ENCODE results near the gene AGAP3.

Gene AGAP3

DNA sequence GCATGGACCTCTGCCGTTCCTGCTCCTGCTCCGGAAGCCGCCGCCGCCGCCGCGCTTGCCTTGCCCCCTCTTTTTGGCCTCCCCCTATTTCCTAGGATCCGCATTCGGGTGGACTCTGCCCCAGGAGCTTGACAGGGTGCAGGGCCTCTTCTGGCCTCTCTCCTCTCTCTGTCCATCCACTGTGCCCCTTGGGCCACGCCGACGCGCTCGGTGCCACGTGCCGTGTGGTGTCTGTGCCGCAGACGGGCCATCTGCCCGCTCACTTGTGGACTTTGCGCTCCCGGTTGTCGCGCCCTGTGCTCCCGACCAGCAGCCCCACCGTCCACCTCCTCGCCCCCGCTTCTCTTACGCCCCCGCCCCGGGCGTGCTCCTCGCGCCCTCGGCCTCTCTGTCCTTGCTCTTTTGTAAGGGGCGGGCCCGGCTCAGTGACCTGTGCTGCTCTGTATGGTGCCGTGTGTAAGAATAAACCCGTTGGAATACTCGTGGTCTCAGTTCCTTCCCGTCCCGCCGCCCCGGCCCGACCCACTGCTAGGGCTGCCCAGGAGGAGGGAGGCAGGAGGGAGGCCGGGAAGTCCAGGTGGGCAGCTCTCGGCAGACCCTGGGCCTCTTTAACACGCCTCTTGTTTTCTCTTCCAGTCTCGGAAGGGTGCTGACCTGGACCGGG, 37.0 kb downstream of the AGAP3 start:
- no peak for DNase-seq (ENCODE audit: low read depth)

DNA sequence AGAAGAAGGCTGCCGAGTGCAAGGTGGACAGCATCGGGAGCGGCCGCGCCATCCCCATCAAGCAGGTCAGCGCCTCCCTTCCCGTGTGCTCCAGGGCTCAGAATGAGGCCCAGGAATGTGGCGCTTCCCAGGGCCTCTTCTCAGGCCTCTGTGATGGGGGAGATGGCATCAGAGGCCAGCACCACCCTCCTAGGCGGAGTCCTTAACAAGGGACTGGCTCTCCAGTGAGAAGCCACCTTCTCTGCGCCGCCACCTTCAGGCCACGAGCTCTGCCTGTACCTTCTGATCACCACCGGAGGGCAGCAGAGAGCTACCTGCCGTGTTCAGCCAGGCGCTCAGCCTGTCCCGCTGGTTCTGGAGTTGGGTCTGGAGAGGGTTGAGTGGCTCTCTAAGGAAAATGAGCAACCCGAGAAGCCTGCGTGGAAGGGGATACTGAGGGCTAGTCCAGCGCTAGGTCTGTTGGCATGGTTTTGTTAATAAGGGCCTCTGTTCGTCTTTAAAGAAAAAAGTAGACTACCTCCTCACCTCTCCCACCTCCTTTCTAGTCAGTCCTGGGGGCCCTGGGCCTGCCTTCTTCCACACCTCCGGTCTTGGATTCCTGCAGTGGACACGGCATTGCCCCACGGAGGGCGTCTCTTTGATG, 37.7 kb downstream of the AGAP3 start:
- no peak for DNase-seq (ENCODE audit: low read depth)

DNA sequence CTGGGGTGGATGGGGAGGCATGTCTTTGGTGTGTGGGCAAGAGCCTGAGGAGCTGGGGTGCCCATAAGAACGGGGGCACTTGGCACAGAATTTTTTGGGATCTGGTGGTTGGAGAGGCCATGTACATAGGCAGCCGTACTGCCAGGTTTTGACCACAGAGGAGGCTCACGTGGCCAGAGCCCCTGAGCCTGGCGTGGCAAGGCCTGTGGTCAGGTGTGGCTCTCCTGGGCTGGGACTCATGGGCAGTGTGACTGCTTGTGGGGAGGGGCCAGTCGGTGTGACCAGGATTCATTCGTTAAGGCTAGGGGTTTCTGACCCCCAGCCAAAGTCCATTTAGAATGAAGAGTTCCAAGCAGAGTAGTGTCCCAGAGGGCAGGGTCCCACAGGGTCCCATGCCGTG, 38.2 kb downstream of the AGAP3 start:
- DNase-seq (ENCODE audit: low read depth): no peak

DNA sequence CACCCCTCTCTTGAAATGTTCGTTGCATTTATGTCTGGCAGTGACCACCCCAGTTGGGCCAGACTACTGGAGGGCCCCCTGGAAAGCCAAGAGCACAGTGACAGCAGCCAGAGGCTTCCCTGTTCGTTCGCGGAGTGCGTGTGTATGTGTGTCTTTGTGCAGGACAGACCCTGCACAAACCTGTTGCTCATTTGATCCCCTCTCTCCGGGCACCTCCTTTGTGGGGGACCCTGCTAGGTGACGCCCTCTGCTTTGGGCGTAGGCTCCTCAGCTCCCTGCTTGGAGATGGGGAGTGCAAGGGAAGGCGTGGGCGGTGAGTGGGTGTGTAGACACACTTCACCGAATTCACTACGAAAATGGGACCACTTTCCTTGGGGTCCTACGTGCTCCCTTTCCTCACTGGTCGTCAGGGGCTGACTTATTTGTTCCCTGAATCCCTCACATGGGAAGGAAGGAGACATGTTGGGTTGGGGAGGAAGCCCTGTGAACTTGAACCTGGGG, 38.7 kb downstream of the AGAP3 start:
- no peak for DNase-seq (ENCODE audit: low read depth)

DNA sequence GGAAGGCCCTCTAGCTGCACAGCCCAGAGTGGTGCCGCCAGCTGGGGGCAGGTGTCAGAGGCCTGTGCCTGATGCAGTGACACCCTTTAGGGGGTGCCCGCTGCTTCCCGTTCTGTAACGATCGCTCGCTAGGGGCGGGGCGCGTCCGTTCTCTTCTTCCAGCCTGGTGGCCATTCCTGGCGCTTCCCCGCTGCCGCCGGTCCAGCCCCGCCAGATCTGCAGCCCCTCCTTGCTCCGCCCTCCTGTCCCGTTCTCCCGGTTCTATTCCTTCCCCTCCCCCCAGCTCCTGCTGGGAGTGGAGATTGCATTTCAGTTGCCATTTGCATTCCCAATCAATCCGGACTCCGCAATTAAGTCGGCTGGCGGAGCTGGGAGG, 39.2 kb downstream of the AGAP3 start:
- no peak for DNase-seq (ENCODE audit: low read depth)

DNA sequence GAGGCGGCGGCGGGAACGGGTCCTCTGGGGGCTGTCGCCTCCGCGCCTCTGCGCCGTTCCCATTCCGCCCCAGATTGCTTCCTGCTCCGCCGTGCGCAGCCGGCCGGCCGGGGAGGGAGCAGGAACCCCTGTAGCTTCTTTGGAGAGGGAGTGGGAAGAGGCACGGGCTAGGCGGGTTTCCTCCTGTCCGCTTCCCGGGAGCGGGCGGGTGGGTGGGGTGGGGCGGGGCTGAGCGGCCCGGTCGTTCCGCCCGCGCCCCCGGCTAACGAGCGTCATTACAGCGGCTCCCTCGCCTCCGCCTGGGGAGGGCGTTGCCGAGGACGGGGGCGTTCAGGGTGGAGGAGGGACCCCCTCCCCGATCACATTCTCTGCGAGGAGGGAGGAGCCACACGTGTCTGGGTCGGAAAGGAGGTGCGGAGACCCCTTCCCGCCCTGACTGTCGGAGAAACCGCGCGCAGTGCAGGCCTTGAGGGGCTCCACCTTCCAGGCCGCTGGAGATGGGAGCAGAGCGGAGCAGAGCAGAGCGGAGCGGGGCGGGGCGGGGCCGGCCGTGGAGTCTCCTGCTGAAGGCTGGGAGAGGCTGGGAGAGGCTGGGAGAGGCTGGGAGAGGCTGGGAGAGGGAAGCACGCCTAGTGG, 39.7 kb downstream of the AGAP3 start:
- DNase-seq (ENCODE audit: low read depth): no peak

DNA sequence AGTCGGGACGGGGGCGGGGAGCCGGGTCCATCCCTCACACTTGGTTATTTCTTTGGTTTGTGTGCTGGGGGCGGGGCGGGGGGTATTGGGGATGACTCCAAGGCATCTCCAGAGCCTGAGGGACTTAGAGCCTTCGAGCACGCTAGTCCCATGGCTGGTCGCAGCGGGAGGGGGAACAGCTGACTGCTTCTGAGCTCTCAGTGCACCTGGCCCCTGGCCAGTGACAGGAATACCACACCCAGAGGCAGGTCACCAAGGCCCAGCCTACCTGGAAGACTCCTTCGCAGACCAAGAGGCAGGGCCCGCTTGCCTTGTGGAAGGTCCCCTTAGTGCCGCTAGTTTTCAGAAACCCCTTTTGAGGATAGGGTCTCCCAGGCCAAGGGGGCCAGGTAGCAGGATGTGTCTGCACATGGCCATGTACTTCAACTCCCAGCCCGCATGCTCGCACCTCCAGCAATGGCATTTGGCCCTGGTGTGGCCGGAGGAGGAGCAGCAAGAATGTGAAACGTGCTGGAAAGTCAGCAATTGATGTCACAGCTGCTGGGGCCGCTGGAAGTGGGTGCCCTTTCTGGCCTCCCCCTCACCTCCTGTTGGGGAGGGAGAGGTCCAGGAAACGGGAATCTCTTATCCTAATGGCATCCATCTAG, 40.3 kb downstream of the AGAP3 start:
- no peak for DNase-seq (ENCODE audit: low read depth)

DNA sequence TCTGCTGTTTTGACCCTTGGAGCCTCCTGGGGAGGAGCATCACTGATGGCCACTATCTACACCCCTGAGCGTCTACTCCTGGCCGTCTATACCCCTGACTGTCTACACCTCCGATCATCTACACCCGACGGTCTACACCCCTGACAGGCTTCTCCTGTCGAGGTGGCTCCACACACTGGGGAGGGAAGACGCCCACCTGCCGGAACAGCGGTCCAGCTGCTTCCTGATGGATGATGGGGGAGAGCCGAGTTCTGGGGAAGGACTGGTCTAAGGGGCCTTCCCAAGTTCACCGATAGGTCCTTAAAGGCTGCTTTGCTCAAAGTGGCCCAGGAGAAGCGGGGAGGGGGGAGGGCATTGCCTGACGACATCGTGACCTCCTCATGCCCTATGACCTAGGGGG, 41.9 kb downstream of the AGAP3 start:
- DNase-seq (ENCODE audit: low read depth): no peak

DNA sequence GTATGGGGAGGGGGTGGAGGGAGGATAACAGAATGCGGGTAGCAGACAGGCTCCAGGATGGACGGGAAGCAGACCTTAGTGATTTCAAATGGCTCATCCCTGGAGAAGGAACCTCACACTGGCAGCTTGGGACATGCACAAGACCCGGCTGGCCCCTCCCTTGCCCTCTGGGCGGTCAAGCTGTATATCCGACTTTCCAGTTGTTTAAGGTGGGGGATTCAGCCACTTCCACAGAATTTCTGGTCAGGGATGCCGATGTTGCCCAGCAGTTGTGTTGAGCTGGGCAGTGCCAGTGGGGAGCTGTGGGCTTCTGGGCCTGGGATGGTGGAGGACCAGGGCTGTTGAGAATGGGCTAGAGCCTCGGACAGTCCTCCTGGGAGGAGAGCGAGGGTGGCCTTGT, 42.4 kb downstream of the AGAP3 start:
- DNase-seq (ENCODE audit: low read depth): no peak

DNA sequence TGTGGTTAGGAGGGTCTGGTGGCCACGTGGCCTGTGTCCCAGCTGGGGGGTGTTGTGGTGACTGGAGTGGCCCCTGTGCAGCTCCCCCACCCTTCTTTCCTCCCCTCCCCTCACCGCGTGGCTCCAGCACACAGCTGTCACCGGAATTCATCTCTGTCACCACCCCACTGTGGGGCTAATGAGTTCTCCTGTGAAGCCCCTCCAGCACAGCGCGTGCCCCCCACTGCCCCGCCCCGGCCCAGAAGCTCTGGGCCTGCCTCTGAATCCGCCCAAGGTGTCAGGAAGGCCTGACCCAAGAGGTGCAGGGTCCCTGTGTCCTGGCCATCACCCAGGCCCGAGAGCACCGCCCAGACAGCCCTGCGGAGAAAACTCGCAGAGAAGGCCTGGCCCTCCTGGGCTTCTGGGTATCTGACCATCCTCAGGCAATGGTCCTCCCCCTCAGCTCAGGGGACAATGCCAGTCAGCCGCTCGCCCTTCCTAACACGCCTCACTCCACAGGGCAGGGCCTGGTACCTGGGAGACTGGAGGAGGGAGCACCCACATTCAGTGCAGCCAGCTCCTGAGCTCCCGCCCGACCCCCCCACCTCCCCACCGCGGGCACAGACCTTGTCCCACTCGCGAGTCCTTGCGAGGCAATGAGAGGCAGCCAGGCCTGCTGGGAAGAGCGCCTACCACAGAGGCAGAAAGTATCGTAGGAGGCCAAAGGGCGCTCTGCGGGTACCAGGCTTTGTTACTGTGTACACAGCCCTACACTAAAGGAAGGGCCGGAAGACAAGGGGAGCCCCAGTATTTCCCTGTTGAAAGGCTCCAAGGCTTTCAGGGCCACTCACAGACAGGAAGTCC, 43.1 kb downstream of the AGAP3 start:
- DNase-seq (ENCODE audit: low read depth): no peak

DNA sequence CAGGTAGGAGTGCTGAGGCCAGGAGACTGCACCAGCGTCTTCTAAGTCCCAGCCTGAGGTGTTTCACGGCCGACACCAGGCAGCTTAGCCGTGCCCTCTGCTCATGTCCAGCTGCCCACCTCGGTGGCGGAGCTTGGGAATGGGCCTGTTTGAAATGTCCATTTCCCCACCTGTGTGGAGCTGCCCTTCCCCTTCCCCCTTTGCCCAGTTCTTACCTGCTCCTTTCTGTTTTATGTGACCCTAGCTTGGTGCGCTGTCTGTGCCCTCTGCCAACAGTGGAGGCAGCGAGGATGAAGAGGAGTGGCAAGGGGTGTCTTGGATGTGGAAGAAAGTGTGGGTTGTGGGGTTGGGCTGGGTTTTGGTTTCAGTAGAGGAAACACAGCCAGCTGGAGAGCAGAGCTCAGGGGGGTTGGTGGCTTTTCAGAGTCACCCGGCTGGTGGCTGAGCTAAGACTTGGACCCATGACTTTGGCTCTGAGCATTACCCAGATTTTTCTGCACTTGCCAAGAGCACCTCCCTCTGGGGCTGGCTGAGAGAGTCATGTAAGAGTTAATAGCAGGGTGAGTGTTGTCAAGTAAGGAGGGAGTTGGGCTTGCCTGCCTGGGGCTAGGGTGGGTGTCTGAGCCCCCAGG, 43.8 kb downstream of the AGAP3 start:
- no peak for DNase-seq (ENCODE audit: low read depth)

DNA sequence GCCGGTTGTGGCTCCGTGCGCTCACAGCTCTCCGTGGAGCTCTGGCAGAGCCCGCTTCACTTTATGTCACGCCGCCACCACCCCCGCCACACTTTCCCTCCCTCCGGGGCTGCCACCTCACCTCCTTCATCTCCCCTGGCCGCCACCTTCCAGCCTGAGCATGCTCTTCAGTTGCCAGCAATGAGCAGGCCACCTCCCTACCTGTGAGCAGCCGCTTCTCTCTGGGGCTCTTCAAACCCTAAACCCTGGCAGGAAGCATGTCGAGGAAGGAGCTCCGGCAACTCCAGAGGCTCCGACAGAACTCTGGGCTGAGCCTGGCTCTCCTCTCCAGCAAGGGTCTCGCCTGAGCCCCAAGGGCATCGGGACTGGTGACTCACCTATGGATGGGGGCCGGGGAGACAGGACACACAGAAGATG, 44.5 kb downstream of the AGAP3 start:
- DNase-seq (ENCODE audit: low read depth): no peak

DNA sequence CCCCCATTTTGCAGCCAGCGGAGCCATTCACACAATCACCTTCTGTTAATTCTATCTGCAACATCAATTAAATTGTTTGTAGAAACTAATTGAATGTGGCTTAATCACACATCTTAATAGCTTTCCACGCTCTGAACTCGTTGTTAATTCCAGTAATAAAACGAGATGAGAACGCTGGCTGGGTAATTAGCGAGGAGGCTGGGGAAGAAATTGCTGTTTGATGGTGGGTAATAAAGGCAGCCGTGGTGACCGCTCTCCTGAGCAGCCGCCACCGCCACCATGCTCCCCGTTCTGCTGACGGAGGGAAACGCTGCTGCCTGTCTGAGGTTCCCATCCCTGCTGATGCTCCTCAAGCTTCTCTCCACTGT, 44.9 kb downstream of the AGAP3 start:
- no peak for DNase-seq (ENCODE audit: low read depth)

DNA sequence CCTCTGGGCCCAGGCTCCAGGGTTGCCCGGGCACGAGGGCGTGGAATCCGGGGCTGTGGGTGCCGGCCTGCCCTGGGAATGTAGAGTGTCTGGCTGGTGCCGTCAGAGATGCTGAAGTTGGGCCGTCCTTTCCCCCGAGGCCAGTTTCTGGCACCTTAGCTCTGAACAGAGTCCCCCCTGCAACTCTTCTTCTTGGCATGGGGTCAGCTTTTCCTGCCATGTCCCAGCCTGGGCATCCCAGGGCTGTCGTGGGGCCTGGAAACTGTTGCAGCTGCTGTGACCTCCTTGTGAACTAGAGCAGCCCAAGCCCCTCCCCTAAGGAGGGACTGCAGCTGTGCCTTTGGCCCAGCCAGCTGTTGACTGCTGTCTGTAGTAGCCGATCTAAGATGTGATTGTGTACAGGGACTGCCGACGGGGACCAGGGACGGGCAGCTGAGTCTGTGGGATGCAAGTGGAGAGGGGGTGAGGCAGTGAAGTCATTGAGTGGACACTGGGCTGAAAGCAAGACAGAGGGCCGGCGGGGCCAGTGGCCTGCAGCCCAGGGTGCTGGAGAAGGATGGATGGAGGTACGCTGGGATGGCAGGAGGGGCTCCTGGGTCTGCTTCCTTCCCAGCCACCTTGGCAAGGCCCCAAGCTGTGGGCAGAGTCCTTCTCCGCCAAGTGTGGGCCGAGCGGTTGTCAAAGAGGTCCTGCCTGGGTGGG, 45.5 kb downstream of the AGAP3 start:
- no peak for DNase-seq (ENCODE audit: low read depth)

DNA sequence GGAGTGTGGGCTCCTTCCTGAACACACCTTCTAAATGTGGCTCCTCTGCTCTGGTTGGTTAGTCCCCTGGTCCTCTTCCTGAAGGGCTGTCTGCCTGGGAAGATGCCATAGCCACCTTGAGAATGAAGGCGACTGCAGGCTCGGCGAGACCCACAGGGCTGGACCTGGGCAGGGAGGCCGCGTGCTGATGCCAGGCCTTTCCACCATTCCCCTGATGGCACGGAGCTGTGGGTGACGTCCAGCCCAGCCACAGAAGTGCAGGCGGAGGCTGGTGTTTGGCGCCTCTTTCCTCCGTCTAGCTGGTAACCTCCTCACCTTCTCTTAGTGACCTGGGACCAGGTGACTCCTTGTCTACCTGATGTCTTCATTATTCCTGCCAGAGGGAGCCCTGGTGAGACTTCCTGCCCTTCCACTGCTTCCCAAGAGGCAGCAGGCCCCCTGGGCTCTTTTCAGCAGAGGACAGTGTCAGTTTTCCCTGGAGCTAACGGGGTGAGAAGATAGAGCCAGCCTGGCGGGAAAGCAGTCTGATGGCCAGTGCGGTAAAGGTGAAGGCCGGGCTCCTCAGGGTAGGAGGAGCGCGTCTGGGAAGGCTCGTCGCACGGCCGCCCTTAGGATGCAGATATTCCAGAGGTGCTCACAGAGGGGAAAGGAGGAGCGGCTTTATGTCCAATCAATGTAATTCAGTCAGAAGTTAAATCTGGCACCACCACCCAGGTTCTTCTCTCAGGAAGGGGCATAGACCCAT, 46.4 kb downstream of the AGAP3 start:
- no peak for DNase-seq (ENCODE audit: low read depth)

DNA sequence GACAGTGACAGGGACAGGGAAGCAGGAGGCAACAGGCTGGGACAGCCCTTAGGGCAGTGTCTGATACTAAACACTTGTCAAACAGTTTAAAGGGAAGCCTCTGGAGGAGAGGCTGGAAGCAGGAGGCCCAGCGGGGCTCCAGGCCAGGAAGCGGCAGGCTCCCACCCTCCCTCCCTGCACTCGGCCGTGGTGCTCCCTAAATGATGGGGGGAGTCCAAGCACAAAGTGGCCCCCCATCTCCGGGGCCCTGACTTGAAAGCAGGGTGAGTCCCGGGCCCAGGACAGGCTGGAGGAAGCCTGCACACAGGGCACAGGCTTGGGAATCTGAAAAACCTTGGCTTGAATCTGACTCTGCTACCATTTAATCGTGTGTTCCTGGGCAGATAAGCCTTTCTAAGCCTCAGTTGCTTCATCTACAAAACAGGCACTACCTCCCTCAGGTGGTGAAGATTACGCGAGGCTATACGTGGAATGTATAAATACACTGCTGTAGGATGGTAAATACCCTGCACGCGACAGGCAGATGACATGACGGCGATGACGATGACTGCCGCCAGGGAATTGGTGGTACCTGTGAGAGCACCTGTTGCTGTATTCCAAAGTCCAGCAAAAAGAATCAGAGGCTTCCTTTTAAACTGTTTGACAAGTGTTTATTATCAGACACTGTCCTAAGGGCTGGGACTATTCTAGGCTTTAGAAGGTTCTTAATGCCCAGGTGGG, 47.2 kb downstream of the AGAP3 start:
- DNase-seq (ENCODE audit: low read depth): no peak

DNA sequence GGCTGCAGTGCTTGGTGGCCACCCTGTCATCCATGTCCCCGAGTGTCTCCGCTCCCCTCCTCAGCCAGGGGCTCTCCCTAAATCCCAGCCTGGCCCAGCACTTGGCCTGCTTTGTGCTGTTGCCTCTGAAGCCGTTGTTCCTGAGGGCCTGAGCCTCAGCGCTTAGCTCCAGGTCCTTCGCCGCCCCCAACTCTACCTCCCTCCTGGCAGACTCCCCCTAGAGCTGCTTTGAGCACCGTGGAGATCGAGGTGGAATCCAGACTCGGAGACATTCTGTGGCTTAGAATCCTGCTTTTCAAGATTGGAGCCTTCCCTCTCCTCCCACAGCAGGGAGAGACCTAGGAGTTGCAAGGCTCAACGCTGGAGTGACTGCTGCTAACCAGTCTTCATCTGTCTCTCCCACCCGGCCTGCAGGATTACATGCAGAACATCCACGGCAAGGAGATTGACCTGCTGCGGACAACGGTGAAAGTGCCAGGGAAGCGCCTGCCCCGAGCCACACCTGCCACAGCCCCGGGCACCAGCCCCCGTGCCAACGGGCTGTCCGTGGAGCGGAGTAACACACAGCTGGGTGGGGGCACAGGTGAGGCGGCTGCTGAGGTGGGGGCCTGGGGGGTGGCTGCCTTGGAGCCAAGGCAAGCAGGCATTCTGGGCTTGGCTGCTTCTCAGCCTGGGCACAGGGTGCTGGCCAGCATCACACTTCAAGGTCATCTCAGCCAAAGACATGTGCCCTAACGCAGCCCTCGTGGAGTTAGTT, 47.9 kb downstream of the AGAP3 start:
- no peak for DNase-seq (ENCODE audit: low read depth)

DNA sequence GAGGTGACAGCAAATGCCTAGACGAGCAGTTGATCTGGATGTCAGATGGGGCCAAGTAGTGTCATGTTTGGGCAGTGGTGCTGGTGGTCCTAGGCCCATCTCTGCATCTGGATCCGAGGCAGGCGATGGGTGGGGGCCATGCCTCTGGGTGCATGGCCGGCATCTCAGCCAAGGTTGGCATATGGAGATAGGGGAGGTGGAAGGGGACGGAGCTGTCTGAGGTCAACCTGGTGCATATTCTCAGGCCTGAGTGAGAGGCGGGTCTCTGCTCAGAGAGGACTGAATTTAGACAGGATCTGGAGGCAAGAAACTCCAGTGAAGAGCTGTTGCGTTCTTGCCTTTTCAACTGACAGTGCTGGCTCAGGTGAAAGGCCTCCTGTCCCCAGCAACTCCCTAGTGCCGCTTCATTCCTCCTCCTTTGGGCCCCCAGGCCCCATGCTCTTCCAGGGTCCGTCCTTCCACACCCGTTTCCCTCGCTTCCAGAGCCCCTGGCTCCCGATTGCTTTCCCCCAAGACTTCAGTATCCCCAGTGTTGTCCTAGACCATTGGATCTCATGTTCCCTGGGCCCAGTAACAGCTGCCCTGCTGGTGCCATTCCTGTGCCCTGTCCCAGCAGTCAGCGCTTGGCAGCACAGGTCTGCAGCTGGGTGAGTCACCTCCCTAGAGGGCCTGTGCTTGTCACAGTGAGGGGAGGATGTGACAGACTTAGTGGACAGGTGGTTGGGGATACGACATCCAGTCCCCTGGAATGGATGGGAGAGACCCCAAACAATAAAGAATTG, 48.7 kb downstream of the AGAP3 start:
- DNase-seq (ENCODE audit: low read depth): no peak
